Measurements from ENCODE around the gene CCL4L2. TPM values are rescaled to one million over a fixed set of nuclear protein-coding genes. Genes with fewer than 3 reads are reported as not detected.
"Not testable (repeated sequence)": the region's sequence is repeated elsewhere in the genome, so short reads cannot be mapped to it uniquely, and the experiment has no call there.

CCL4L2 gene
- total and polyA plus RNA-seq, 2 of the 8 experiments (the other 6 are each of a cell fraction or from before 2014, with no cell fraction given) = not detected

- H3K27me3 ChIP-seq (replicated peaks in 1 of 4; ENCODE audit: control insufficient read depth in 3 of 4, extremely low read depth in 1 of 4, insufficient read depth in 3 of 4, low read length in 3 of 4); H3K9me3 ChIP-seq (ENCODE audit: insufficient read depth in 2 of 2, low read depth in 1 of 2, low read length in 1 of 2); H4K8ac ChIP-seq (ENCODE audit: extremely low read depth, insufficient read depth, low read length); H3K23ac ChIP-seq (ENCODE audit: insufficient read length); H3K23me2 ChIP-seq (ENCODE audit: low read depth, low read length); H3K36me3 ChIP-seq (ENCODE audit: control insufficient read depth in 2 of 4, insufficient read depth in 4 of 4, low read length in 3 of 4); H2BK12ac ChIP-seq (ENCODE audit: low read depth, low read length); DNase-seq (ENCODE audit: low read depth in 1 of 2, low spot score in 2 of 2); H3K4me3 ChIP-seq (ENCODE audit: extremely low read depth in 1 of 4, insufficient read depth in 2 of 4, low read depth in 3 of 4, low read length in 4 of 4); H2AK5ac ChIP-seq (ENCODE audit: low read depth, low read length); H3K56ac ChIP-seq (replicated peaks; ENCODE audit: insufficient read length, low read depth, low read length); H4K20me1 ChIP-seq (replicated peaks in 1 of 2; ENCODE audit: control insufficient read depth in 1 of 2, insufficient read depth in 2 of 2, low read length in 2 of 2); H3K79me1 ChIP-seq (ENCODE audit: low read depth, low read length); H3K4me1 ChIP-seq (replicated peaks in 1 of 4; ENCODE audit: control insufficient read depth in 3 of 4, insufficient read depth in 4 of 4, low read length in 3 of 4); H3K4me2 ChIP-seq (ENCODE audit: insufficient read depth in 1 of 2, low read depth in 2 of 2, low read length in 2 of 2); H2BK15ac ChIP-seq (ENCODE audit: low read length); H4K5ac ChIP-seq (ENCODE audit: insufficient read length, low read depth, low read length); H3K79me2 ChIP-seq (ENCODE audit: control insufficient read depth in 1 of 2, insufficient read depth in 2 of 2, low read length in 2 of 2); FAIRE-seq; H2BK5ac ChIP-seq (ENCODE audit: low read depth, low read length); H3K9ac ChIP-seq (replicated peaks in 1 of 4; ENCODE audit: extremely low read depth in 1 of 4, low read depth in 3 of 4, low read length in 3 of 4); H2BK120ac ChIP-seq (replicated peaks; ENCODE audit: low read depth, low read length); POLR2A ChIA-PET (ENCODE audit: partially characterized antibody); H4K91ac ChIP-seq (replicated peaks; ENCODE audit: insufficient read length, low read length); H3K18ac ChIP-seq (ENCODE audit: extremely low read depth, low read length); H3K14ac ChIP-seq (ENCODE audit: insufficient read length); H3K27ac ChIP-seq (ENCODE audit: low read depth, low read length); H2BK20ac ChIP-seq (ENCODE audit: low read length); H2AFZ ChIP-seq (ENCODE audit: low read length); H3K4ac ChIP-seq (replicated peaks; ENCODE audit: insufficient read length, low read depth, low read length): not testable (repeated sequence)
- WGBS, 2 experiments (ENCODE audit: extremely low coverage in 1 of 2, insufficient coverage in 1 of 2, insufficient read length in 1 of 2, insufficient replicate concordance in 2 of 2, low coverage in 1 of 2, low lambda C conversion rate in 2 of 2, missing lambda C conversion rate in 1 of 2) = 80% methylated on average over 5 of the region's 5 CpGs; no CpG with 5 or more reads in 1 of the 2 experiments
- CTCF ChIA-PET (ENCODE audit: partially characterized antibody) = interaction anchor here (0.8 kb wide), 1 partner anchor 11 kb away, joined by 3 read pairs; no protein-coding TSS in a partner anchor
Measured at GRCh38 chr17:36187943-36188665, 22.8 kb upstream of the CCL4L2 start.

Measured in H1 (cell line).